KMS-11 (cell line): Measurements from ENCODE around the gene ACTL7B.
"Not testable (repeated sequence)": the region's sequence is repeated elsewhere in the genome, so short reads cannot be mapped to it uniquely, and the experiment has no call there.

Experiments
- H2AFZ ChIP-seq: fragments of 200-600 bp; sonication (generic); 2 replicates; pipeline ENCODE4 v1.6.1; 2016; ENCODE audit warnings: antibody characterized with exemption, mixed run types, low read depth
- H3K27ac ChIP-seq: fragments of 200-600 bp; sonication (generic); 2 replicates; pipeline ENCODE4 v1.6.1; 2016; ENCODE audit warnings: mild to moderate bottlenecking, mixed run types
- H3K27me3 ChIP-seq: fragments of 200-600 bp; sonication (generic); 2 replicates; pipeline ENCODE4 v1.6.1; 2017; ENCODE audit warnings: mild to moderate bottlenecking, low read depth, mixed run types, moderate library complexity; ENCODE audit not compliant: insufficient read depth
- H3K36me3 ChIP-seq: fragments of 200-600 bp; sonication (generic); 2 replicates; pipeline ENCODE4 v1.6.1; 2017; ENCODE audit warnings: mild to moderate bottlenecking, mixed run types; ENCODE audit not compliant: insufficient read depth
- H3K4me1 ChIP-seq: fragments of 200-600 bp; sonication (generic); 2 replicates; pipeline ENCODE4 v1.6.1; 2016; ENCODE audit warnings: mild to moderate bottlenecking, low read depth, mixed run types; ENCODE audit not compliant: poor library complexity, severe bottlenecking
- H3K4me2 ChIP-seq: fragments of 200-600 bp; sonication (generic); 2 replicates; pipeline ENCODE4 v1.7.0; 2016; ENCODE audit warnings: mild to moderate bottlenecking, mixed run types
- H3K4me3 ChIP-seq: fragments of 200-600 bp; sonication (generic); IDR thresholded peaks from 2 replicates; pipeline ENCODE4 v1.6.1; 2017; ENCODE audit warnings: low read depth, low read length, mixed read lengths; ENCODE audit not compliant: insufficient read depth
- H3K79me2 ChIP-seq: fragments of 200-600 bp; sonication (generic); 2 replicates; pipeline ENCODE4 v1.6.1; 2016; ENCODE audit warnings: low read depth, mixed run types; ENCODE audit not compliant: insufficient read depth
- H3K9ac ChIP-seq: fragments of 200-600 bp; sonication (generic); 2 replicates; pipeline ENCODE4 v1.6.1; 2016; ENCODE audit warnings: mild to moderate bottlenecking, mixed run types
- H4K20me1 ChIP-seq: fragments of 200-600 bp; sonication (generic); 2 replicates; pipeline ENCODE4 v1.6.1; 2016; ENCODE audit warnings: mild to moderate bottlenecking, mixed run types; ENCODE audit not compliant: insufficient read depth
- TF ChIP-seq, protein P1 (sequence below): fragments of 200-600 bp; sonication (generic); conservative IDR thresholded peaks from 2 replicates; pipeline ENCODE4 v1.6.1; 2017; ENCODE audit warnings: low read depth, mild to moderate bottlenecking, antibody characterized with exemption, low read length, moderate library complexity, mixed read lengths

ACTL7B gene

GRCh38 chr9:108854094-108854493 is 1.7 kb downstream of the ACTL7B start:
- no peaks in the 10 kb centered on the region for H3K79me2 ChIP-seq
- H3K9ac ChIP-seq = no peak overlapping the region
- H4K20me1 ChIP-seq = no peaks in the 10 kb centered on the region
- H3K27ac ChIP-seq = no peak overlapping the region
- H3K36me3 ChIP-seq = no peaks in the 10 kb centered on the region
- H3K4me1 ChIP-seq = no peaks in the 10 kb centered on the region
- H3K27me3 ChIP-seq = no peaks in the 10 kb centered on the region
- TF ChIP-seq, protein P1, sequence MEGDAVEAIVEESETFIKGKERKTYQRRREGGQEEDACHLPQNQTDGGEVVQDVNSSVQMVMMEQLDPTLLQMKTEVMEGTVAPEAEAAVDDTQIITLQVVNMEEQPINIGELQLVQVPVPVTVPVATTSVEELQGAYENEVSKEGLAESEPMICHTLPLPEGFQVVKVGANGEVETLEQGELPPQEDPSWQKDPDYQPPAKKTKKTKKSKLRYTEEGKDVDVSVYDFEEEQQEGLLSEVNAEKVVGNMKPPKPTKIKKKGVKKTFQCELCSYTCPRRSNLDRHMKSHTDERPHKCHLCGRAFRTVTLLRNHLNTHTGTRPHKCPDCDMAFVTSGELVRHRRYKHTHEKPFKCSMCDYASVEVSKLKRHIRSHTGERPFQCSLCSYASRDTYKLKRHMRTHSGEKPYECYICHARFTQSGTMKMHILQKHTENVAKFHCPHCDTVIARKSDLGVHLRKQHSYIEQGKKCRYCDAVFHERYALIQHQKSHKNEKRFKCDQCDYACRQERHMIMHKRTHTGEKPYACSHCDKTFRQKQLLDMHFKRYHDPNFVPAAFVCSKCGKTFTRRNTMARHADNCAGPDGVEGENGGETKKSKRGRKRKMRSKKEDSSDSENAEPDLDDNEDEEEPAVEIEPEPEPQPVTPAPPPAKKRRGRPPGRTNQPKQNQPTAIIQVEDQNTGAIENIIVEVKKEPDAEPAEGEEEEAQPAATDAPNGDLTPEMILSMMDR = no peak
- no peak overlapping the region for H3K4me3 ChIP-seq
- H3K4me2 ChIP-seq = no peak overlapping the region
- H2AFZ ChIP-seq = no peak overlapping the region

DNA sequence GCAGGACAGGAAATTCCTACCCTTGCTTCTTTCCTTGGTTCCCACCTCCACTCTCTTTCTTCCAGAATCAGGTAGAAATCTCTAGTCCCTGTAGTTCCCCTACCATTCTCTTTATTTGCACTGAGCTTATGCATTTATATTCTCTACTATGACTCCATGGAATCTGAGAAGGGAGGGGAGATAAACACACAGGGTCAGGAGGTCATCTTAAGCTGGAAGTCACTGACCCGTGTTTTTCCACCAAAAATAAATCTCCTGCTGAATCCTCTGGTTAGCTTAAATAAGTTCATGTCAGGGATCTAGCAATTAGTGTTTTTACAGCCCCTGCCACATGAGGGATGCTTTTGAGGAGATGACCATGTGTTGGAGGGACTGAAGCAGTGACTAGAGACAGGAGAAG is 3.7 kb downstream of the ACTL7B start:
- no peak overlapping the region for H3K4me2 ChIP-seq
- H3K36me3 ChIP-seq = no peaks in the 10 kb centered on the region
- H2AFZ ChIP-seq = no peak overlapping the region
- H3K4me3 ChIP-seq = no peak overlapping the region
- no peaks in the 10 kb centered on the region for H3K4me1 ChIP-seq
- no peaks in the 10 kb centered on the region for H4K20me1 ChIP-seq
- H3K9ac ChIP-seq = no peak overlapping the region
- no peak overlapping the region for H3K27ac ChIP-seq
- no peaks in the 10 kb centered on the region for H3K79me2 ChIP-seq
- H3K27me3 ChIP-seq = no peaks in the 10 kb centered on the region
- TF ChIP-seq, protein P1 = no peak

DNA sequence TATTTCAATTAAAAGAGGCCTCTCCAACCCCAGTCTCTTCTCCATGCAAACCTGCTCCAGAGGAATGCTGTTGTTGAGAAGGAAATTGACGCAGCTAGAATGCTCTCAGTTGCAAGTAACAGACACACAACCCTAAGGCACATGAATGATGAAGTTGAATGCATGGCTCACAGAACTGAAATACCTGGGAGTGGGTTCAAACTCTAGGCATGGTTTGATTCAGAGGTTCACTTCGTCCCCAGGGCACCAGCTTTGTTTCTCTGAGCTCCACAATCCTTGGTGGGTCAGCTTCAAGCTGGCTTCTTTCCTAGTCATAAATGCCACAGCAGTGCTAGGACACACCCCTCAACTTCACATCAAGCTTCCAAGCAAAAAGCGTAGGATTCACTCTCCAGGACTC is 4.6 kb downstream of the ACTL7B start:
- H3K27ac ChIP-seq = no peak overlapping the region
- H3K36me3 ChIP-seq = no peaks in the 10 kb centered on the region
- no peak overlapping the region for H3K9ac ChIP-seq
- no peaks in the 10 kb centered on the region for H3K27me3 ChIP-seq
- no peaks in the 10 kb centered on the region for H3K79me2 ChIP-seq
- no peak overlapping the region for H3K4me2 ChIP-seq
- no peak overlapping the region for H2AFZ ChIP-seq
- H3K4me3 ChIP-seq = no peak overlapping the region
- TF ChIP-seq, protein P1 = no peak
- H3K4me1 ChIP-seq = no peaks in the 10 kb centered on the region
- H4K20me1 ChIP-seq = no peaks in the 10 kb centered on the region

DNA sequence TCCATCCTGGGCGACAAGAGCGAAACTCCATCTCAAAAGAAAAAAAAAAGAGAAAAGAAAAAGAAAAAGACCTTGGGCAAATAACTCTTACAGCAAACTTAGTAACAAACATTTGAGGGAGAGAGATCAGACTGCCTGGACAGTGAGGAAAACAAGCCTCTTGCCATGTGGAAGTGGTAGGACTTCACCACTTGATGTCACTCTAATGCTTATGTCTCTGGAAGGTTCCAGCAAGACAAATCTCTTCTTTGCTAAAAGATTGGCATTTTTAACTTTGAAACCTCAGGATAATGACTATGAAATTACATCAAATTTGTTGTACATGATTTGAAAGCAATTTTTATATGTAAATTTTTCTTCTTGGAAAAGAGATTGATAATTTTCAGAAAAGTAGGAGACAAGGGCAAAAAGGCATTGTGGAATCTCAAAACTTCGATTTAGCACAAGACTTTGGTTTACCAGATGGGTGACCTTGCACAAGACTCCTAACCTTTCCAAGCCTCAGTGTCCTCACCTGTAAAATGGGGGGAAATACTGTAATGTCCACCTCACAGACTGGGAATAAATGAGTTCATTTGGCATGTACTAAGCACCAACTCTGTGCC is 5.4 kb downstream of the ACTL7B start:
- Histone ChIP-seq H3K9ac (no peak overlapping the region), H3K27me3 (no peaks in the 10 kb centered on the region), H3K27ac (no peak overlapping the region), H2AFZ (no peak overlapping the region), H3K4me2 (no peak overlapping the region), H3K4me3 (no peak overlapping the region), H3K36me3 (no peaks in the 10 kb centered on the region), H4K20me1 (no peaks in the 10 kb centered on the region), H3K4me1 (no peaks in the 10 kb centered on the region), H3K79me2 (no peaks in the 10 kb centered on the region)
- TF ChIP-seq, protein P1 = no peak

DNA sequence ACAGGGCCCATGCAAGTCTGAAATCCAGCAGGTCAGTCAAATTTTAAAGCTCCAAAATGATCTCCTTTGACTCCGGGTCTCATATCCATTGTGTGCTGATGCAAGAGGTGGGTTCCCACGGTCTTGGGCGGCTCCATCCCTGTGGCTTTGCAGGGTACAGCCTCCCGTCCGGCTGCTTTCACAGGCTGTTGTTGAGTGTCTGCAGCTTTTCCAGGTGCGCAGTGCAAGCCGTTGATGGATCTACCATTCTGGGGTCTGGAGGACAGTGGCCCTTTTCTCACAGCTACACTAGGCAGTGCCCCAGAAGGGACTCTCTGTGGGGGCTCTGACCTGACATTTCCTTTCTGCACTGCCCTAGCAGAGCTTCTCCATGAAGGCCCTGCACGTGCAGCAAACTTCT is 7.5 kb downstream of the ACTL7B start:
- not testable (repeated sequence) for H3K79me2 ChIP-seq, H3K27me3 ChIP-seq, H3K4me3 ChIP-seq, H4K20me1 ChIP-seq, H3K9ac ChIP-seq, H3K36me3 ChIP-seq, H3K27ac ChIP-seq, H3K4me2 ChIP-seq, H3K4me1 ChIP-seq, H2AFZ ChIP-seq
